GM18873 (cell line): ENCODE results near the gene PTPRB.

Experiments used
- ATAC-seq: cut with Tn5 transposase; IDR thresholded peaks from one replicate; pipeline ENCODE4 v1.9.1; 2021; ENCODE audit warnings: mild to moderate bottlenecking, moderate library complexity, moderate number of reproducible peaks; ENCODE audit not compliant: unreplicated experiment, low FRiP score

The PTPRB gene

DNA sequence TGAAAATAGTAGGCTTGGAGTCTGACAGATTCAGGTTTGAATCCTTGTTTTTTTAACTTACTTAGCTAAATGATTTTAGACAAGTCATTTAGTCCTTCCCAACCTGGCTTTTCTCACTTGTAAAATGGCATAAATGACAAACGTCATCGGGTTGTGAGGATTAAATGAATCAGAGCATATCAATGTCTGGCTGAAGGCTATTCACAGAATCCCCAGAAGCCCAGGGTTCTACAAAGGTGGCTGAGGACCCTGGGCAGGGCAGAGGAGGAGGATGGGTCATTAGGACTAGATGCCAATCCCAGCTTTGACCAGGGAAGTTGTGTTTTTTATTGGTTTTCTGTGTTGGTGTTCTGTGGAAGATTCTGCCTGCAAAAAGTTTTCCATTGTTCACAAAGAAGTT is 7.6 kb upstream of the PTPRB start:
- ATAC-seq = no peak

DNA sequence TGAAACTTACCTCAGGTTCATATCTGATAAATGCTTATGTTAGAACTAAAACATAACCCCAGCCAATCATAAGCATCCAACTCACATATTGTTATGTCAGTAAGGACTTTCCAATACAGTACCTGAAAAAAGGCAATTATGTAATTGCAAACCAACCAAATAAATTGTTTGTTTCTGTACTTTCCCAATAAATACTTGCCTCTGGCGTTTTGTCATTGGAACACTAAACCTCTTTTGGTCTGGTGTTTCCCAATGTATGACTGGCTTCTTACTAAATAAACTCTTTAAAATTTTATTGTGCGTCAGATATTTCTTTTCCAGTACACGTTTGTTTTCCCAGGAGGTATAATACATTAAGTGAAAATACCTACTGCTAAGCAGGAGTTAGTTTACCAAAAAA is 6.7 kb upstream of the PTPRB start:
- ATAC-seq = no peak

DNA sequence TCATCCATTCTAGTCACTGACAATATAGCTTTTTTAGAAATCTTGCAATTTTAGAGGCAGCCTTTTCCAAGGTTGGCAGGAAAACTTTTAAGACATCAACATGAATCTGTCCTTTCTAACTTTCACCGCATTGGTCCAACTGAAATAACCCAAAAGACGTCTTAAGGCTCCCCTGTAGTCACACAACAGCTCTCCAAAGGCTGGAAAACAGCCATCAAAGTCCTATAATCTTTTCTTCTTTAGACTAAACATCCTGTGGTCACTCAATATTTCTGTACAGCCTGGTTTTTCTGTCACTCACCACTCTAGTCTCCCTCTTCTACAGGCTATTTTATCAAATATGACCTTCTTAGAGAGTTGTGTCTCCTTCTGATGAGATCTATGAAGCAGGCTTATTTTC is 4.5 kb upstream of the PTPRB start:
- no peak for ATAC-seq

DNA sequence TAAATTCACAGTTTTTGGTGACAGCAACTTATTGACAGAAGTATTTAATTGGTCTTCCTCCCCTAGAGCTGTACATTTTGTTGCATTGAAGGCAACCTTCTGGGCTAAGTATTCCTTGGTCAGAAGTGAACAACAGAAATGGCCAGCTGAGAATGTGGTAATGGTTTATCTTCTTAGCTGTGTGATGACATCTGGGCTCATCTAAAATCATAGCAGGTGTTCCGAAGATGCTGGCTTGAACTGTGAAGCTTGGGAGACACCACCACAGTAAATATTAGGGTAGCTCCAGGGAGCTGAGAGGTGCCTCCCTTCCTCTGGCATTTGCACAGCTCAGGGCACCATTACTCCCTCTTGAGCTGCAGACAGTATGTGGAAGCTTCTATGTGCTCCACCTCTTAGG is 3.7 kb upstream of the PTPRB start:
- no peak for ATAC-seq

DNA sequence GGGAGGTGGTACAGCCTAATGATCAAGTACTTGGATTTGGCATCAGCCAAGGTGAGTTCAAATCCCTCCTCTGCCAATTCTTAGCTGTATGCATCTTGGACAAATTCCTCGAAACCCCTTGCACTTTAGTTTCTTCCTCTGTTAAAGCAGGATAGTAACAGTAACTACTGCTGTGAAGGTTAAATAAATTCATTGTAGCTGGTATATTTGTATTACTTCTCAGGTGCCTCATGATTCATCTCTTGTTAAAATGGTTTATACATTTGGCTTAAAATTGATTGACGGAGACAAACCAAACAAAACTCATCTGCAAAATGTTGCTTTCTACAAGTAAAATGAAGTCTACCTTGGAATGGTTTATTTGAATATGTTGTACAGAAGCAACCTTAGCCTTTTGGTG is 2.3 kb upstream of the PTPRB start:
- no peak for ATAC-seq

DNA sequence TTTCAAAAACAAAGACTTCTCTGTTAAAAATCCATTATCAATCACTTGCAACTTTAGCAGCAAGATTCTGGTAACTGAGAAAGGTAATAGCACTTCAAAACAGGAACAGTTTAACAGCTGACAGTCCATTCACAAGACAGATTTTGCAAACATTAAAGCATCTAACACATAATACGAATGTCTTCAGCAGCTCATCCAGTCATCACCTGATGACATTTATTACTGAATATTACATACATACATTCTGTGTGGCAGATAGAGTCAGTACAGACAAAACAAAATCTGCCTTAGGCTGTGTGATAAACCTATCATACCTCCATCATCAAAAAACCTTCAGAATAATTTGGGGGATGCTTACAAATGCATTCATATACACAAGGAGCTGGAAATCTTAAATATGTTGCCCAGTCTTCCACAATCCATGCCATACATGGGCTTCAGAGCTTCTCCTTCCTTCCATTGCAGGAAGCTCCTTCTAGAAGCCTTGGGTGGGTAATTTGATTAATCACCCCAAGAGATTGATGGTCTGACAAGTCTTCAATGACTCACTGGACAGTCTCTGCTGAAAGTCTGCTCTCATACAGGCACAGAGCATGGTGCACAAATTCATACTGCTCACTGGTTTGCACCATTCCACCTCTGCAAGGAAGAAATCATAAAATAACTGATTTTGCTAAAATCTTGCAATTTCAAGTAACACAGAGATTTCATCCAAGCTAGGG is 1.6 kb upstream of the PTPRB start:
- no peak for ATAC-seq

DNA sequence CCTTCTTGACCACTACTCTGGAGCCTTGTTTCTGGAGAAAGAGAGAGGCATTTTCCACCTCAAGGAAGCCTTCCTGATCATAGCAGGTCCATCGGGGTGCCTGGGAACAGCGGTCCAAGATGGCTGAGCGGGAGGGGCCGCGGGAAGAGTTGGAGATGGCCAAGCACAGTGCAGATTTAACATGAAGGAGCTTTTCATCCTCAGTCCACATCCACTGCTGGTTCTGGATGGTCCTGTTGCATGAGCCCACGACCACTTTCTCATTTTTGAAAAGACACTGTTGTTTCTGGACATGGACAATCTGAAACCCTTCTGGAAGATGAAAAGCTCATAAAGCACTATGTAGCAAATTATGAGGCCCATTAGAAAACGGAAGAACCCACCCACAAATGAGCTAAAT is 1.5 kb downstream of the PTPRB start:
- no peak for ATAC-seq

DNA sequence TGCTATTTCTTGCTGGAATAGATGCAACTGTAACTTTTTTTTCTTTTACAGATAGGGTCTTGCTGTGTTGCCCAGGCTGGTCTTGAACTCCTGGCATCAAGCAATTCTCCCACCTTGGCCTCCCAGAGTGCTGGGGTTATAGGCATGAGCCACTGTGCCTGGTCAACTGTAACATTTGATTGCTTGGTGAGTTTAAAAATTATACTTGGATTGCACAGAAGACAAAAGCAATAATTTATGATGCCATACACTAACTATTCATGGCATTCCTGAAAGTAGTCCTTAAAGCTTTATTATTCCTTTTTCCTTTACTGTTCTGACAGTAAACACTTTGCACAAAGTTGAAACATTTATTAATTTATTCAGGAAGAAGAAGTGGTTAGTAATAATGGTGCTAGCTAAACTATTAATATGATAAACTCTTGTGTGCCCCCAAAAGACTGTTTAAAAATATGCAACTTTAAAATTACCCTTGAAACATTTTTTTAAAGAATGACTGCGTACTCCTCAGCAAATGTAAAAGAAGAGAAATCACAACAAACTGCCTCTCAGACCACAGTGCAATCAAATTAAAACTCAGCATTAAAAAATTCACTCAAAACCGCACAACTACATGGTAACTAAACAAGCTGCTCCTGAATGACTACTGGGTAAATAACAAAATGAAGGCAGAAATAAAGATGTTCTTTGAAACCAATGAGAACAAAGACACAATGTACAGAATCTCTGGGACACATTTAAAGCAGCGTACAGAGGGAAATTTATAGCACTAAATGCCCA is 8.3 kb downstream of the PTPRB start:
- ATAC-seq = no peak

DNA sequence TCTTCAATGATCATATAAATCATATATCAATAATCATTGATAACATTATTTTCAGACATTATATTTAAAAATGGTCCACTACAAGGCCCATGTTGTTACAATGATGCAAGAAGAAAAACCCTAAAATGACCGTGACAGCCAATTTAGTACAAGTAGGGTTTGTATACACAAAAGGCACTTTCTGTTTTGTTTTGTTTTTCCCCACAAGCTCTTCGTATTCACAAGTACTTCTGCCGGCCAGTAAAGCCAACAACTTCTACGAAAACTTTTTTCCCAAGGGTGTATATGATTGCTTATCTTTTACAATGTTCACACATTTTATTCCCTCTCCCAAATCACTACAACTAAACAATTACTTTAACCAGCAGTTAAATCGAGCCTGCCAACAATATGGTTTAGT is 9.6 kb downstream of the PTPRB start:
- no peak for ATAC-seq

DNA sequence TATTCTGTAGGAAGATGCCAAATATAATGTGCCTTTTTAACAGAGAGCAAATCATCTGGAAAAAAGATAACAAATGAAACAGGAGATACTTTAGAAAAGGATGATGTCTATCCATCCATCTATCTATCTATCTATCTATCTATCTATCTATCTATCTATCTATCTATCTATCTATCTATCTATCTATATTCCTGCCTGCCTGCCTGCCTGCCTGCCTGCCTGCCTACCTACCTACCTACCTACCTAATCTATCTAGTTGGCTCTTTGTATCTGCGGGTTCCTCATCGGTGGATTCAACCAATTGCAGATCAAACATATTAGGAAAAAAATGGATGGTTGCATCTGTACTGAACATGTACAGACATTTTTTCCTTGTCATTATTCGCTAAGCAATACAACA is 11.0 kb downstream of the PTPRB start:
- no peak for ATAC-seq

DNA sequence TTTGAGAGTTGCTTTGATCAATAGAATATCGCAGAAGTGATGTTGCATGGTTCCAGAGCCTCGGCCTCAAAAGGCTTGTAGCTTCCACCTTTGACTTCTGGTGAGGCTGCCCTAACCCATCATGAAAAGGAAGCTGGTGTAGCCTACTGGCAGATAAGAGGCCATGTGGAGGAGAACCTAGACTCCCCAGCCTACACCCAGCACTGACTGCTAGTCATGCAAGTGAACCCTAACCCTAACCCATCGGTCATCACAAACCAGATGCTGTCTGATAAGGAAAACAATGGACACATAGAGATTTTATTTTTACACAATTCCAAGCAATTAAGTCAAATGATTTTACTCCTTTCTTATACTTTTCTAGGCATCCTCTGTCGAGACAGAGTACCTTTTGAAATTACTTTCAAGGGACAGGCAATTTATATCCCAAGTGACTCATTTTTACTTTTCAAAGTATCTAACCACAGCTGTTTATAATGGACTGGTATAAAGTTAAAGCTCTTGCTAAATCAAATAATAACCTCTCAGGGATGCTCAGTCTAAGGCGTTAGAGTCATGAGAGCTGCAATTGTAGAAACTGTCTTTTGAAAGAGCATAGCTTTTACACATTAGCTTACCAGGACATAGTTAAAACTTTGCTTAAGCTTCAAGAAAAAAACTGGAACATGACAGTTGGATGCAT is 17.6 kb downstream of the PTPRB start:
- ATAC-seq = no peak

DNA sequence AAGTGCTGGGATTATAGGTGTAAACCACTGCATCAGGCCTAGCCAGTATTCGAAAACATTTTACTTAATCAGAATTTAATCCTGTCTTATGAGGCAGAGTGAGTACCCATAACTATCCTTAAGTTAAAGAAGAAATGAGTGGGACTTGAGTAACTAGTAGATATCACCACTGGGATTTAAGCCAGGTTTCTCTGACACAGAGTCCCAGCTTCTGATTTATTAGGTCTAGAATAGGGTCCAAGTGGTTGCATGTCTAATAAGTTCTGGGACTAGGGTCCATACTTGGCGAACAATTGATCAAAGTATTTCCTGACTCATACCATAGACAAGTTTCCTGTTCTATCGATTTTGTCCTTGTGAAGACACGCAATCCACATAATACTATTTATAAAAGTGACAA is 18.9 kb downstream of the PTPRB start:
- ATAC-seq = no peak

DNA sequence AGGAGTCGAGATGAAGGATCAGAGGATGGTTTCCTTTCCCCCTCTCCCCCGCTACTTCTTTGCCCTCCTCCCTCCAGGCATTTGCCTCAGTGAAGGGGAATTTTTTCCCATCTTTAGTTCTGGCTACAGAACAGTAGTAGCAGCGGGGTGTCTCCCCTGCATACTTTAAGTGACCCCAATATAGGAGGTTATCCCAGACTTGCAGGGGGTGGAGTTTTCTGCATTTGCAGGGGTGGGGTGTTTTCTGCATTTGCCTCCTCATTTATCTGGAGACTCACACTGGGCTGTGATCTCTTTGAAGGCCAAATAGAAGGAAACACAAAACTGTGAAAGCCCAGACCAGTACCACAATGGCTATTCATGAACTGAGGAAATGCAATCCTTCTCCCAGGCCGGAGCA is 19.8 kb downstream of the PTPRB start:
- no peak for ATAC-seq

DNA sequence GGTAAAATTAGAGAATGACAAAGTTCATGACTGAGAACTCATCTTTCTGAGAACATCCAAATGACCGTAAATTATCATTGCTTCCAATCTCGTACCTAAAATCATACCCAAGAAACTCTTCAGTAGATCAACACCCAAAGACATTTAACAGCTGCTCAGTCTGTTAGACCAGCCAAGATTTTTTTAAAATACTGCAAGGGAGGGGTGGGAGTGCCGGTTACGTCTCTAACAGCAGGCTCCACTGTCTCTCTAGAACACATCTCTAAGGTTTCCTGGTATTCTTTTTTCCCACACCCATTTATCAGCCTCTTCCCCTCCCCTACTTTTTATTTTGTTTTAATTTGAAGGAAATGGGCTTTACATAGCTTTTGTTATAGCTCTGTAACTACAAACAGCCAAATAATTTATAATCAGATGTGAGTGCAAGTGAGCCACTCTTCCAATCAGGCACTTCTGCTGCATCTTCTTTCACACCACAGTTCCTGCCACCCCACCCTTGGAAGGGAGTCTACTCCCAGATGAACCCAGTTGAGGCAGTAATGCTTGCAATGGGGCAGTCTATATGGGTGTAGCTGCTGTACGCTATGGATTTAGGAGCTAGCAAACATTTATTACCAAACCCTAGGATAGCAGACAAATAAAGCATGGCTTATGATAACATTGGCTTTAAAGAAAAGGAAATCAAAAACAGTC is 21.9 kb downstream of the PTPRB start:
- no peak for ATAC-seq

DNA sequence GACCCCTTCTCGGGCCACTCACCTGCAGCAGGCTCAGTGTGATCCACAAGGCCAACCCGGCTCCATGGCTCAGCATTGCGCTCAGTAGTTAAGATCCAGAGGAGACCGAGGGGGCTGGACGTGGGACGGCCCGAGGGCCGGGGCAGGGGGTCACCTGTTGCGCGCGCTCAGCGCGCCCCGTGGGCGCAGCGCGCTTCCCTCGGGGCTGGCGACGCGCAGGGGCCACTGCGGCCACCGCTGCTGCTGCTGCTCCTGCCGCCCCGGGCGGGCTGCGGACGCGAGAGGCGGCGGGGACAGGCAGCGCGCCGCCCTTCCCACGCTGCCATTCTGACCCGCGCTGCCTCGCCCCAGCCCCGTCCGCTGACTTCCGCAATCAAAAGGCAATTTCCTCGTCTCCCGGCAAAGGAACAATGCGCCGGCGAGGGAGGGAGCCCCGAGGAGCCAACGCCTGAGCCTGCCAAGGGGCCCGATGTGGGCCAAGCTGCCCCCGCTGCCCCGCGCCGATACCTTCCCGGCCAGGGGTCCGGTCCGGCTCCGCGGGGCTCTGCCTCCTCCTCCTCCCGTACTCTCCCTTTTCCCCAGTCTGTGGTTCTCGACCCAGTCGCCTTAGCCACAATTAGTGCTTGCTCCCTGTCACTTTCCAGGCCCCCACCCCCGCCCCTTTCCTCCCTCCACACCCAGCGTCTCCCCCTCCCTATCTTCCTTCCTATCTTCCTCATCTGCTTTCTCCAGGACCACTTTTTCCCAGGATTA is 27.3 kb downstream of the PTPRB start:
- ATAC-seq = no peak

DNA sequence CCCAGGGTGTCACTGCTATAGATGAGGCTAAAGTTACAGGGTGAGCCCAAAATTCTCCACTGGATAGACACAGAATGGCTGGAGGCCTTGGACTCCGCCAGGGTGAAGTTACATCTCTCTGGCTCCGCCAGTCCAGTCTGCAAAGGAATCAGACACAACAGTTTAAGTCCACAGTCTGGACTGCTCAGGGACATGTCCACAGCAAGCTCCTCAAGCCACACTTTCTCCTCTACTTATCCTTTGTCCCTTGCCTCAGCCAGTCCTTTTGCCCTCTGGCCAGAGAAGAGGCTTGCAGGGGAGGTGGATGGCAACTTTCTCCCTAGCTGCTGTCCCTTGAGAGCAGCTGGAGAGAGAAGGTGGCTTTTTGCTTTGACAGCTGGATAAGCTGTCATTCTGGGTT is 28.0 kb downstream of the PTPRB start:
- ATAC-seq = no peak

DNA sequence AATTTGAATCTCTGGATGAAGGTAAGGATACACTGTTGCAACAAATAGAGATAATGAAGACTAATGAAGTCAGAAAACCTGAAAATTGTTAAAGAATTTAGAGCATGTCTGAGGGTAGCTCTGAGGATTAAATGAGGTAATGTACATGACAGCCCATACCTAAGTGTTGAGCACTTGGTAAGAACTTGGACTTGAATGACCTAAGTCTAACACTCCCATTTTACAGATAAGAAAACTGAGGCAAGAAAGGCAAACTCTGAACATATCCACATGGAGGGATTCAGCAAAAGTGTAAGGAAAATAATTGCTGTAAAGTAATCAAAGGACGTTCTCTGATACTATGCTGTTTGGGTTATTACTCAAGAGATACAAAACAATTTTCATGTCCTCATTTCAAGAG is 29.0 kb downstream of the PTPRB start:
- ATAC-seq = no peak

DNA sequence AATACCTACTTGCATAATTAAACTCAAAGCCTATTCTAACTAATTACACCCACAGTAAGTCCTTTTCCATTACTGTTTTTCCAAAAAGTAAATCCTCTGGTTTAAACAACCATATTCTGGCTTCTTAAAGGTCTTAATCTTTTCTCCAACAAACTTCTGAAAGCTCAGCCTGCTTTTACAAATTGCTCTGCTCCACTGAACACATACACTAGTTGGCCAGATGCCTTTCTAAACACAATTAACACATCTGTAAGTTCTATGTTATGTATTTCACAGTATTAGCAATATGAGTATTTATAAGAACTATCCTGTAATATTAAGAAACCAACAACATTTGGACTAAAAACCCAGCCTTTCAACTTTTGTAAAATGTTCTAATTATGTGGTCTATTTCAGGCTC is 30.1 kb downstream of the PTPRB start:
- no peak for ATAC-seq

DNA sequence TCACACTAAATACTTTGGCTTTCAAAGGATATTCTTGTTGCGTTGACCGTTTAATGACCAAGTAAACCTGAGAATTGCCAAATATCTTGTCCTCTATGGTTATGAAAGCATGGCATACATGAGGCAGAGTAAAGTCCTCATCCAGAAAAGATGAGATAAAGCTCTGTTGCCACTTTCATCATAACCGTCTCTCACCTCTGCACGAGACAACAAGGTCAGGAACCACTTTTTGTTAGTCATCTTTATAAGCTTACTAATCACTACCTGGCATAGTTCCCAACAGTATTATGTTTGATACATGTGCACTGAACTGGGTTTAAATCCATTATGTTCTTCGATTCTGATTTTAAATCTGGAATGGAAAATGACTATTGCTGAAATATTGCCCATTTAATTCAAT is 31.3 kb downstream of the PTPRB start:
- ATAC-seq = no peak

DNA sequence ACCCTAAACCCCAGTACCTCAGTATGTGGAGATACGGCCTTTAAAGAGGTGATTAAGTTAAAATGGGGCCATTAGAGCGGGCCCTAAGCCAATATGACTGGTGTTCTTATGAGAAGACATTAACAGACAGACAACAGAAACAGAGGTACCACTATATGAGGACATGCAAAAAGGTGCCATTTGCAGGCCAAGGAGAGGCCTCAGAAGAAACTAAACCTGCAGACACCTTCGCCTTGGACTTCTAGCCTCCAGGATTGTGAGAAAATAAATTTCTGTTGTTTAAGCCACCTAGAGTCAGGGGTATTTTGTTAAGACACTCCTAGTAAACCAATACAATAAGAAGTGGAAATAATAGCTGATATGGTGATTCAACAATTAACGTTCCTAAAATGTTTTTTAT is 32.6 kb downstream of the PTPRB start:
- no peak for ATAC-seq
